ENCODE data around the gene MTA3. TPM values are rescaled to one million over a fixed set of nuclear protein-coding genes. Genes with fewer than 3 reads are reported as not detected.

MTA3 gene
- total RNA-seq = 14.2 and 27.6 TPM in 2 replicates

DNA sequence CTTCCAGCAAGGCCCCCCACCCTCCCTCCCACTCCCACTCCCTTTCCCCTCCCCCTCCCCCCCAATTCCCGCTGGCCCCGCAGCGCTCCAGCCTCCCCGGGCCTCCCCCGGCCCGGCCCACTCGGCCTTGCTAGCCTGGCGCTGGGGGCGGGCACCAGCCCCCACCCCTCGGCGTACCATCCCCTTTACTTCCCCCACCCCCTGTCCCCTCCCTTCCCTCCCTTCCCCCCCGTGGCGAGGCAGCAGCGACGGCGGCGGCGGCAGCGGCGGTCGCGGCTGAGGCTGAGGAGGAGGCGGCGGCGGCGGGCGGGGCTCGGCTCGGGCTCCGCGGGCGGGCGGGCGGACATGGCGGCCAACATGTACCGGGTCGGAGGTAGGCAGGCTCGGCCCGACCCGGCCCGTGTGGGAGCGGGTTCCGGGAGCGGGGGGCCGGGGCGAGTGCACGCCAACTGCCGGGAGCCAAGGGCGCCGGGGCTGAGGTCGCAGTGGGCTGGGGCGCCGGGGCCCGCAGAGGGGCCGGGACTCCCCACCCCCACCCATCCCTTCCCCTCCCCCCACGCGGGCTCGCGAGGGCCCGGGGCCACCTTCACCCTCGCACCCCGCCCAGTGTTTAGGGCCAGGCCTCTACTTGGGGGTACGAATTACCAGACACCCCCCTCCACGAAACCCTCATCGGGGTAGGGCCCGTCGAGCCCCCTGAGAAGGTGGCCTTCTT lies at the start of gene MTA3:
Gene MTA3 (plus strand): TSS at position 232 of the 715 bp plus-strand sequence. CDS start 114 bp downstream, at position 346.

DNA sequence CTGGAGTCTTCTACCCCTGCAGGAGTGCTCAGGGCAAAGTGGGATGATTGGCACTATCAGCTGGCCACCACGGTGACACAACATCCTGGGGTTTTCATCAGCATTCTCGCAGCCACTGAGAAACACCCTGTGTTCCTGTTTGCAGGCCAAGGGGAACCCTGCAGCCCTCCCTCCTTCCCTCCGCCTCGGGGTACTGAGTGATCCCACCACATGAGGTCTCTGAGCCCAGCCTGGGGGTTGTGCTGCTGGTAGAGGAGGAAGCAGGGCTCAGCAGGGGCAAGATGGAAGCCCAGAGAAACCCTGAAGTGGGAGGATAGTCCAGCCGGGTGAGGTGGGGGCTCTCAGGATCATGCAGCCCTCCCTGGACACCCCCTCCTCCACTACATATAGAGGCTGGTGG lies 195.7 kb downstream of the MTA3 start, which contains the start of gene OXER1:
Gene OXER1 (minus strand): TSS at position 40 of the 400 bp plus-strand sequence. CDS start 73 bp downstream, outside the sequence.

DNA sequence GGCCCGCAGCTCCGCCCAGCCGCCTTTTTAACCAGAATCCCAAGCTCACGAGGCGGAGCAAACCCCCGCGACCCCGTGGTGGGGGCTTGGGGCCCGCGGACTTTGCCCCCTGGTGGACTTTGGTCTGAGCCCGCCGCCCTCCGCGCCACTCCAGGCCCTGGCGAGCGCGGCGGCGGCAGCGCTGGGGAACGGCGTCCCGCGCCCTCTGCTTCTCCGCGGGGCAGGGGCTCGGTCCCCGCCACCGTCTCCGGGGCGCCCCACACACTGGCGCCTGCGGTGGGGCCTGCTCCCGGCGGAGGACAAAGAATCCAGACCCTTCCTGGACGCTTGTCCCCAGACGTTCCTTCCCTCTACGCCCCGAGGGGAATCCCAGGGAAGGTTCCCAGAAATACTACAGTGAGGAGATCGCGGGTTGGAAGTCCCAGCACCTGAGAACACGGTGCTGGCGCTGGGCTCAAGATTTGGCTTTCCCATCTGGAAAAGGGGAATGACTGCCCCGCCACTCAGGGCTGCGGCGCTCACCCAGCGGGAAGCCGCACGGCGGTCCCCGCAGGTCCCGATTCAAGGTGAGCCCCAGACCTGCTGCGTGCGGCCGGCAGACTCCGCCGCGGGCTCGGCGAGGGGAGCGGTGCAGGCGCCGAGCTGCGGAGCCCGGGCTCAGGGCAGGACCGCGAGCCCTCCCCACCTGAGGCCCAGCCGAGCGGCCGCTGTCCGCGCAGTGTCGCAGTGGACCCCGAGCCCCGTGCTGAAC lies 224.3 kb downstream of the MTA3 start, which contains the start of gene HAAO:
Gene HAAO (minus strand): TSS at position 1 of the 751 bp plus-strand sequence. CDS start 47 bp downstream, outside the sequence.

Other genes starting within 250 kb of the MTA3 start
- 103 and 122 TPM in 2 replicates for gene COX7A2L, start 207.4 kb upstream of the MTA3 start, total RNA-seq
- gene KCNG3, start 74.7 kb upstream of the MTA3 start, total RNA-seq = not detected in 2 replicates
- not detected in 2 replicates for gene OXER1, start 195.5 kb downstream of the MTA3 start, total RNA-seq
- gene HAAO, start 224.0 kb downstream of the MTA3 start, total RNA-seq = 0.16 TPM in 1 of 2 replicates, not detected in the other

All from bladder microvascular endothelial cell (primary cell).